ENCODE data around the gene ATP2A3.

ATP2A3 gene

DNA sequence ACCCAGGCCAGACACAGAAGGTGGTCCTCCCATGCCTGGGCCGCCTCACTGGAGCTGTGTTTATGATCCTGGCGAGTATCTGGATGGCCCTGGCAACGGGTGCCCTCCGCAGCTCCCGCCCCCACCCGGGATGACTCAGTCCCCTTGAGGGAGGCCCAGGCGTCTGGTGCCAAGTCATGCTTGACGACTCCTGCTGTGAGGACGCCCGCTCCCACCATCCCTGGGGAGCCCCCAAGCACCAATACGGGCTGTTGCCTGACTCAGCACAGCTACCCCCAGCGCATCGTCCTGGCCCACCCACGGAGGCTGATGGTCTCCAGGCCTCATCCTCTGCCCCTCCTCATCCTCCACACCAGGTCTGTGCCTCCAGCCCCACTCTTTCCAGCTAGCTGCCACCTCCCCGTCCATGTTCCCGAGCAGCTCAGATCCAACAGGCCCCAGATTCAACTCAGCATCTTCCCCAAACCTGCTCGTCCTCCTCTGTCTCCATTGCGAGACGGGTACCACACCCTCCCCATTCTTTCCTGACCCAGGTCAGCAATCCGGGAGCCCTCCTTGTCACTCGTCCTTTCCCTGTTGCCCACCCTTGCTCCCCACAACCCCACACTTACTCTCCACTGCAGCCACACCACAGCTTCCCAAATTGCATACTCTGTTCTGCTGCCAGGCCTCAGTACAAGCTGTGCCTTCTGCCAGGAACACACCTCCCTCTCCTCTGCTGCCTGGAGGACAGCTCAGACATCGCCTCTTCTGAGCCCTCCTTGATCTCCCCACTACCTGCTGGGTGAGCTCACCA is 74.0 kb downstream of the ATP2A3 start:
- DNase-seq (ENCODE audit: low spot score): peak; percentile 93

DNA sequence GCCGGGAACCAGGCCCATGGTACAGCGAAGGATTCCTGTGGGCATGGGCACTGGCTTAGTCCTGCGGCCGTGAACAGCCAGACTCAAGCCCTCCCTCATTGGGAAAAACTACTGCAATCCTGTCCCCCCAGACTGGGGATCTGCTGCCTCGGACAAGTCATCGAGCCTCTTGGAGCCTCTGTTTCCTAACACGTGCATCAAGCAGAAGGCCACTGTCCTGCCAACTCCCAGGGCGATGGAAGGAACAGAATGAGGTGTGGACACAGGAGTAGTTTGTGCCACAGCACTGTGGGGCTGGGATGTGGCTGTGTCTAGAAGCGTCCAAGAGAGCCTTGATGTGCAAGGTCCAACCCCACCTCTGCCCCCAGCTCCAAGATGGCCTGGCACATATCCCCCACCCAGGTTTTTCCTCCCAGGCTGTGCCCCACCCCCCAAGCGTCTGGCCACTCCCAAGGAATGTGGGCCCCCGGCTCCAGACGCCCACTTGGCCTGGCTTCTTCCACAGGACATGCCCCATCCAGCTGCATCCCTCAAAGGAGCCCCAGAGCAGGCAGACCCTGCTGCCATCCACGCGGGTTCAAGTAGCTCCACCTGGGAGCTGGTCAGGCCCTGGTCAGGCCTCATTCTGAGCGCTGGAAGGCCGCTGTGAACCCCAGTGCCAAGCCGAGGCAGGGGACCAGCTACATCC is 74.8 kb downstream of the ATP2A3 start:
- no peak for DNase-seq (ENCODE audit: low spot score)

DNA sequence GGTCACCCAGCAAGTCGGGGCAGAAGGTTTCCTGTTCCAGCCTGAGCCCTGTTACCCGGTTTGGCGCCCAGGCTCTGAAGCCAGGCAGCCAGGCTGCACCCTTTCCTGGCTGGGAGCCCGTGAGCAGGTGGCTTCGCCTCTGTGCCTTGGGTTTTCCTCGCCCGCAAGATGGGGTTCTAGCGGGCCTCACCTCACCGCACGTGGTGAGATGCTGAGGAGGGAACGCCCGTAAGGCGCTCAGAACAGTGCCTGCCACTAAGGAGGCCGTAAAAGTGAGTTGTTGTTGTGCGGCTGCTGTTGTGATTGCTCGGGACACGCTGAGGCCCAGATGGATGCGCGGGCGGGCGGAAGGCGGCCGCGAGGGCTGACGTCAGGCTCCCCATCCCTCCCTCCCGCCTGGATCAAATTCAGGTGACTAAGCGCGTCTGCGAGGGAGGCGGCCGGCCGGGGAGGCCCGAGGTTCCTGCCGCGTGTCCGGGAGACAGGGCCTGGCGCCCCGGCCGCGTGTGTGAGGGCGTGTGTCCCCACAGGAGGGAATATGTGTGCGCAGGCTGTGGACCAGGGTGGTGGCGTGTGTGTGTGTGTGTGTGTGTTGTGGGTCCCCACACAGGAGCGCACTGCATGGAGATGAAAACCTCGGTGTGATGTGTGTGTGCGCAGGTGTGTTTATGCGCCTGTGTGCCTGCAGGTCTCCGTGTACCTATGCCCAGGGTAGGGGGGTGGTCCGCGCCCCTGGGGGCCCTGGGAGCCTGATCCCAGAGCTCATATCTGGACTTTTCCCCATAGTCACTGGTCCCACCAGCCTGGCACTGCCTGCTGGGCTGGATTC is 75.7 kb downstream of the ATP2A3 start:
- no peak for DNase-seq (ENCODE audit: low spot score)

DNA sequence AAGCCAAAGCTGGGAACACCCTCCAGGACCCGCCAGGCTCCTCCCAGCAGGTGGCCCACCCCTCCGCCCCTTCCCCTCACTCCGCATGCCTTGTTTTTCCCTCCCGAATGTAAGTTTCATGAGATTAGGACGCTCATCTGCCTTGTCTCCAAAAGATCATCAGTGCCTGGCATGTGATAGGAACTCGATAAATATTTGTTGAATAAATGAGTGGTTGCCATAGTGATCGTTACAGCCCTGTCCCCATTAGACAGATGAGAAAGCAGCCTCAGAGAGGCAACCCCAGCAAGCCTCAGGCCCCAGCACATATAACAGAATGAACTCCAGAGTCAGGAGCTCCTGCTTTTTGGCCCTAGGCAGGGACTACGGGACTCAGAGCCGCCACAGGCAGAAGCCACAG is 76.4 kb downstream of the ATP2A3 start:
- no peak for DNase-seq (ENCODE audit: low spot score)

DNA sequence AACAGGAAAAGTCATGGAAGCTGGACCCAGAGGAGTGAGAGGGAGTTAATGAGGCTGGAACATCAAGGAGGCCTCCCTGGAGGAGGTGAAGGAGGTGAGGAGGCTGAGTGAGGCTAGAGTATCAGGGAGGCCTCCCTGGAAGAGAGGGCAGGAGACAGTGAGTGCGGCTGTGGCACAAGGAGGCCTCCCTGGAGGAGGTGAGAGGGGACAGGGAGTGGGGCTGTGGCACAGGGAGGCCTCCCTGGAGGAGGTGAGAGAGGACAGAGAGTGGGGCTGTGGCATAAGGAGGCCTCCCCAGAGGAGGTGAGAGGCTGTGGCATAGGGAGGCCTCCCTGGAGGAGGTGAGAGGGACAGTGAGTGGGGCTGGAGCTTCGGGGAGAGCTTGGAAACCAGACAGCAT is 76.8 kb downstream of the ATP2A3 start:
- no peak for DNase-seq (ENCODE audit: low spot score)

DNA sequence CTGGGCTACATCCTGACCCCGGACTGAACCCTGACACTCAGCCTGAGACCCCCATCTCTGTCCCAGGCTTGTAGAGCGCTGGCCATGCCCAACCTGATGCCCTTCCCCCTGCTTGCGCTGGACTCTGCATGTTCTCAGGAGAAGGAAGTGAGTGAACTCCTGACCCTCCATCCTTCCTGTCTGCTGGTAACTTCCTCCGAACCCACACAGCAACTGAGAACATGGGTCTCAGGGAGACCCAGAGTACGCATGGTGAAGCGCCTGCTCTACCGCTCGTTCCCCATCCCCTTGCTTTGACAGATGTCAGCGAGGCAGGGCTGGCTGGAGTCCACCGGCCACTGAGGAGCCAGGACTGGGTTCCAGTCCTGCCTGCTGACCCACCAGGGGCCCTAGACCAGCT is 77.5 kb downstream of the ATP2A3 start:
- DNase-seq (ENCODE audit: low spot score): no peak

DNA sequence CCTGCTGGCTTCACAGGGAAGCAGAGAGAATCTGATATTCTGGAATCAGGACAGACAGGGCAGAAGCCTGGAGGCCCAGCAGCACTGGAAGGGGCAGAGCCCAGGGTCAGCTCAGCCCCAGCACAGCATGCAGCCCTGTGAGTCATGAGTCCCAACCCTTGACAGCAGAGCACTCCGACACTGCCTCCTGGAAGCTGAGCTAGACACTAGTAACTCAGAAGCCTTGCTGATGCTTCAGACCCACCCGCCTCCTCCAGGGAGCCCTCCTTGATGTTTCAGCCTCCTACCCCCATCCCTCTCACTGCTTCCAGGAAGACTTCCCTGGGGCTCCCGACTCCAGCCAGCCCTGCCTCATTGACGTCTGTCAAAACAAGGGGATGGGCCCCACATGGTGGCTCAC is 78.3 kb downstream of the ATP2A3 start:
- peak; percentile 71 for DNase-seq (ENCODE audit: low spot score)

DNA sequence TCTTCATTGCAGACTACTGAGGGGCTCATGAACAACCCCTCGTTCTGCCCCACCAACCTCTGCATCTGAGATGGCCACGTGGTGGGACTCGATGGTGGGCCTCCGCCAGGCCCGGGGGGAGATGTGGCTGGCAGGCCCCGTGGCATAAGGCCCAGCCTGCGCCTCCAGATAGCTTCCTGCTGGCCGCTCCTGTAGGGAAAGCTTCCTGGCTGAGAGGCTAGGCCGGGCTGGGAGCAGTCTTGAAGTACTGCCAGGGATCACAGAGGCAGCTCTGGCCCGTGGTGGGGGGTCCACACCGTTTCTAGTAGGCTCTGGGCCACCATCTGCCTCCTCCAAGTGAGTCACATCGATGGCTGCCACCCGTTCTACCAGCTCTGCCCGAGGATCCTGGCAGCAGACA is 79.0 kb downstream of the ATP2A3 start:
- no peak for DNase-seq (ENCODE audit: low spot score)

DNA sequence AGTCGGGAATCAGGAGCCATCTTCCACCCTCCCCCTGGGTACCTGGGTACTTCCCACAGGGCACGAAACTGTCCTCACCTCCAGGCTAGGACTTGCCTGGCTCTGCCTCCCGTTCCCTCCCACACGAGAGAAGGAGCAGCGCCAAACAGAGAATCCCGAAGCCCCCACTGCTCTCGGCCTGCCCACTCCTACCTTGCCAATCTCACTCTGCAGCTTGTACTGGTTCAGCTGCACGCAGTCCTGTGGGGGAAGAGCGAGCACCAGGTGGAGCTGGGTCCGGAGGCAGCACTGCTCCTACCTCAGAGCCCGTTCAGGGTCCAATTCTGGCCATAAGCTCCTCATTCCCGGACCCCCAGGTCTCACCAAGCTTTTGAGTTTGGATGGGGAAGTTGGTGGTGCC is 80.0 kb downstream of the ATP2A3 start:
- no peak for DNase-seq (ENCODE audit: low spot score)

DNA sequence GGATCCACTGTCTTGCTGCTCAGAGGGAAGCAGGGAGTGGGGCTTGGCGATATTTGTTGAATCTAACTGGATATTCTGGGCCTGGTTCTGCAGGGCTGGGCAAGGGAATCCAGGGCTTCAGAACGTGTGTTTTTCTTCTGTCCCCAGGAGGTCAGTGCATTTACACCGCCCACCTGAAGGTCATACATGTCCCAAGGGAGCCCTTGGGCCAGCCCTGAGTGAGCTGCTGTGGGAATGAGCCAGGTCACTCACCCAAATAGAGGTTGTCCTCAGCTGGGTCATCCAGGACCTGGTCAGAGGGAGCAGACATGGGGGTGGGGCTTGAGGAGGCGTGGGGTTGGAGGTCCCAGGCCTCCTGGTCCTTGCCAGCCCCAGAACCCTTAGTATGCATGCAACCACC is 82.0 kb downstream of the ATP2A3 start:
- DNase-seq (ENCODE audit: low spot score): no peak

DNA sequence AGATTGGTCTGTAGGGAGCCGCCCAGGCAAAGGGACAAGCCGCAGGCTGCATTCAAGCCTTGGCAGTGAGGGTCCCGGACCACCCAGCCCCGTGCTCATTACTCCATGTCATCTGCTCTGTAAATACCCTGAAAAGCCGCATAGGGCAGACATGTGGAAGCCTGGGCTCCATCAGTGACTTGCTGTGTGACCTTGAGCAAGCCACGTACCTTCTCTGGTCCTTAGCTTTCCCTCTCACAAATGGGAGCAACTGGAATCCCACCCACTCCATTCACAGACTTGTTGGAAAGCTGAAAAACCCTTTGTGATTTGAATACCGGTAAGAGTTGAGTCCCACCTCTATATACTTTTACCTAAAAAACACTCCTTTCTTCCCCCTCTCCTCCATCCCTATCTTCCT is 83.3 kb downstream of the ATP2A3 start:
- no peak for DNase-seq (ENCODE audit: low spot score)

DNA sequence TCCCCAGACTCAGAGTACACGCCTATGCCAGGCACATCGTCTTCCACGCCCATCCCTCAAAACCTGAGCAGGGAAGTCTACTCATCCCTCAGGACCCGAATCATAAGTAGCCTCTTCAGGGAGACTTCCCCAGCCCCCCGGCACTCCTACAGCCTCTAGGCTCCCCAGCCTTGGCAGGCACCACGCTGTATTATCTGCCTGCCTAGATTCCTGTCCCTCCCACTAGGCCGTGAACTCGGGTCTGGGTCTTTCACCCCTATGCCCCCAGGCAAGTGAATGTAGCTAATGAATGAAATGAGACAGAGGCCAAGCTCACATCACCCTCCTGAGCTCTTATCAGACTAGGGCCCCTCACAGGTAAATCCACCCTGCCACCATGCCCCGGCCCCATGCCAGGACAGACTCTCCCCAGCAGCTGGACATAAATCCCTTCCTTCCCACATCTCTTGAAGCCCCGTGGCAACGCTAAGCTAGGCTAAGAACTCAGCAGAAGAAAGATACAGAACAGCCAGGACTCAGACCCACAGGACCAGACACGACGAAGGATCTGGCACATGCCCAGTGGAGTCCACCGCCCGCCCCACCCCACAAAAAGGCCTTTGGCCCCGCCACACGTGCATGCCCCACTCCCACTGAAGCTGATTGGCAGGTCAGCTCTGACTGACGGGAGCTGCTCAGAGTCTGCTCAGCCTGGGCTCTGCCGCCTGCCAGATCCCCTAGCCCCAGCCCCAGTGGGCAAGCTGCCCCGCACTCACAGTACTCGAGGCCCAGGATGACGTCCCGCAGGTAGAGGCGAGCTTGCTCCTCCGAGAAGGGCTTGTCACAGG is 84.4 kb downstream of the ATP2A3 start:
- no peak for DNase-seq (ENCODE audit: low spot score)

DNA sequence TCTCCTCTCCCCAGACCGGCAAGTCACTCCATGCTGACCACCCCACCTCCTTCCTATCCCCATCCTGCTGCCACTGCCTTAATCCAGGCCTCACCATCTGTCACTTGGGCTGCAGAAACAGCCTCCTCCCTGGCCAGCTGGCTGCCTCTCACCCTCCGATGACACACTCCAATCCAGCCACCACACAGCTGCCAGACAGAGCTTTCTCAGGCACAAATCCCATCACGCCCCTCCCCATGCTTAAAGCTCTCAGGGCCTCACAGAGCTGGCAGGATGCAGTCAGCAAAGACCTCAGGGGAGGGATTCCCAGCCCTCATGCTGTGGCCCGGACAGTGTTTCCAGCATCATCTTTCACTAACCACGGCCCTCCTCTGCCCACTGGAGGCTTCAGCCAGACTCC is 85.1 kb downstream of the ATP2A3 start:
- peak; percentile 72 for DNase-seq (ENCODE audit: low spot score)

DNA sequence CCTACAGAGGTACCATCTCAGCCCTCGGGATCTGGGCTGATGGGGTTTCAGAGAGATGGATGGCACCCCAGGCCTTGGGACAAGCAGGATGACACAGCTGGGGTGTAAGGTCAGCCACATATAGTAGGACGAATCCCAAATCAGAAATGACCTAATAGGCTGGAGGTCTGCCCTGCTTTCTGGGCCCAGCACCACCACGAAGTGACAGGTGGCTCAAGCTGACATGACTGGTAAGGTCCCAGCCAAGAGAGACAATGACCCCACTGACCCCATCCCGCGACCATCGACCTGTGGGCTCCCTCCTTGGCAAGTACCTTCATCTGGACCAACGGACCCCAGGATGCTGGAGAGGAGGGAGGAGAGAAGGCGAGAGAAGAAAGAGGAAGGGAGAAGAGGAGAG is 87.0 kb downstream of the ATP2A3 start:
- no peak for DNase-seq (ENCODE audit: low spot score)

DNA sequence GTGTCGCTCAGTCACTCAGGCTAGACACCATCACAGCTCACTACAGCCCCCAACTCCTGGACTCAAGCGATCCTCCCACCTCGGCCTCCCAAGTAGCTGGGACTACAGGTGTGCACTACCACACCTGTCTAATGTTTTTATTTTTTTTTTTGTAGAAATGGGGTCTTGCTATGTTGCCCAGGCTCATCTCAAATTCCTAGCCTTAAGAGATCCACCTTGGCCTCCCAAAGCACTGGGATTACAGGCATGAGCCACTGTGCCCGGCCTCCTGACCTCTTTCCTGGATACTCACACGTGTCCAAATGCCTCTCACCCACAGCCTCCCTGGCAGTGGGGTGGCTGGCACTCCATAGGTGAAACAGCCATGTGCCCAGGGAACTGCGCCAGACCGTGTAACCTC is 88.9 kb downstream of the ATP2A3 start:
- DNase-seq (ENCODE audit: low spot score): no peak
